ENCODE data around the gene CLCN1.

- TF ChIP-seq EP300 (IDR thresholded peaks at IDR 0.05; ENCODE audit: borderline replicate concordance in 1 of 2, control insufficient read depth in 1 of 2, low read depth in 2 of 2, low read length in 2 of 2), result no peak
- no peak for TF ChIP-seq CTCF (IDR thresholded peaks at IDR 0.05 in 2 of 3, conservative IDR thresholded peaks at IDR 0.05 in 1 of 3; ENCODE audit: control insufficient read depth in 2 of 3, extremely low read depth in 1 of 3, insufficient read depth in 1 of 3, low read depth in 3 of 3, low read length in 3 of 3)
- TF ChIP-seq BRCA1 (IDR thresholded peaks at IDR 0.05; ENCODE audit: low read depth, low read length), result no peak
Measured at GRCh38 chr7:143271240-143271639, 44.7 kb upstream of the CLCN1 start.
